Measurements from ENCODE around the gene GNPDA1. TPM values are rescaled to one million over a fixed set of nuclear protein-coding genes. Genes with fewer than 3 reads are reported as not detected.

The GNPDA1 gene
- total RNA-seq, 1 donor from 2014 or later: 76.8 TPM

DNA sequence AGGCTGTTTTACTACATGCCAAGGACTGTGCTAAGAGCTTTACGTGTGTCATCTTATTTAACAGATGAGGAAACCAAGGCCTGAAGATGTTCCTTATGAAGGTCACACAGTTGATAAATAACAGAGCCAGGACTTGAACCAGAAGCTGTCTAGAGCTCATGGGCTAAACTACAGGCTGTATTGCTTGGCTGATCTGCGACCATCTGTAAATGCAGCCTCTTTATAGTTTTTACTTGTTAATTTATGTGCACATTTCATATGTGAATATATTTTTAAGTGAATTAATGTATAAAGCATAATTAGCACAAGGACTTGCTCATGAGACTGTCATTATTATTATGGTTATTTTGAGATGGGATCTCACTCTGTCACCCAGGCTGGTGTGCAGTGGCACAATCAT, 19.3 kb upstream of the GNPDA1 start:
- Mint-ChIP-seq H3K4me3 (no peak overlapping the region), H3K27me3 (ENCODE audit: low read depth) (no peaks in the 10 kb centered on the region), H3K9me3 (no peaks in the 10 kb centered on the region), H3K4me1 (no peaks in the 10 kb centered on the region), H3K36me3 (ENCODE audit: low read depth) (no peaks in the 10 kb centered on the region), H3K27ac (ENCODE audit: unreplicated experiment) (no peak overlapping the region)
- no peak for DNase-seq (ENCODE audit: low read depth, low spot score)
- TF ChIP-seq, protein P1, sequence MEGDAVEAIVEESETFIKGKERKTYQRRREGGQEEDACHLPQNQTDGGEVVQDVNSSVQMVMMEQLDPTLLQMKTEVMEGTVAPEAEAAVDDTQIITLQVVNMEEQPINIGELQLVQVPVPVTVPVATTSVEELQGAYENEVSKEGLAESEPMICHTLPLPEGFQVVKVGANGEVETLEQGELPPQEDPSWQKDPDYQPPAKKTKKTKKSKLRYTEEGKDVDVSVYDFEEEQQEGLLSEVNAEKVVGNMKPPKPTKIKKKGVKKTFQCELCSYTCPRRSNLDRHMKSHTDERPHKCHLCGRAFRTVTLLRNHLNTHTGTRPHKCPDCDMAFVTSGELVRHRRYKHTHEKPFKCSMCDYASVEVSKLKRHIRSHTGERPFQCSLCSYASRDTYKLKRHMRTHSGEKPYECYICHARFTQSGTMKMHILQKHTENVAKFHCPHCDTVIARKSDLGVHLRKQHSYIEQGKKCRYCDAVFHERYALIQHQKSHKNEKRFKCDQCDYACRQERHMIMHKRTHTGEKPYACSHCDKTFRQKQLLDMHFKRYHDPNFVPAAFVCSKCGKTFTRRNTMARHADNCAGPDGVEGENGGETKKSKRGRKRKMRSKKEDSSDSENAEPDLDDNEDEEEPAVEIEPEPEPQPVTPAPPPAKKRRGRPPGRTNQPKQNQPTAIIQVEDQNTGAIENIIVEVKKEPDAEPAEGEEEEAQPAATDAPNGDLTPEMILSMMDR (conservative IDR thresholded peaks at IDR 0.05): no peak

DNA sequence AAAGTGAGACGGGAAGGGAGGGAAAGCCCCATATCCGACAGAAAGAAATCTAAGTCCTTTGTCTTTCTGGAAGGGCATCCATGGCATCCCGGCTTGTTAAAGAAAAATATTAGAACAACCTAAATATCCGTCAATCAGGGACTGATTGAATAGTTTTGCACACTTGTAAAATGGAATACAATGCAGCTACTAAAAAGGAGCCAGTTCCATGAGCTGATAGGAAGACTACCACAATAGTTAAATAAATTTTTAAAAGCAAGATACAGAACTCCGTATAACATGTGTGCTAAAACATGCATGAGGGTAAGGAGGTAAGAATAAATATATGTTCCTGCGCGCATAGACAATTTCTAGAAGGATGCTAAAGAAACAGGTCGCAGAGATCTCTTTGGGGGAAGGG, 12.8 kb upstream of the GNPDA1 start:
- Mint-ChIP-seq H3K27me3 (ENCODE audit: low read depth) (peaks cover 3% of the 10 kb centered on the region), H3K27ac (ENCODE audit: unreplicated experiment) (no peak overlapping the region)

DNA sequence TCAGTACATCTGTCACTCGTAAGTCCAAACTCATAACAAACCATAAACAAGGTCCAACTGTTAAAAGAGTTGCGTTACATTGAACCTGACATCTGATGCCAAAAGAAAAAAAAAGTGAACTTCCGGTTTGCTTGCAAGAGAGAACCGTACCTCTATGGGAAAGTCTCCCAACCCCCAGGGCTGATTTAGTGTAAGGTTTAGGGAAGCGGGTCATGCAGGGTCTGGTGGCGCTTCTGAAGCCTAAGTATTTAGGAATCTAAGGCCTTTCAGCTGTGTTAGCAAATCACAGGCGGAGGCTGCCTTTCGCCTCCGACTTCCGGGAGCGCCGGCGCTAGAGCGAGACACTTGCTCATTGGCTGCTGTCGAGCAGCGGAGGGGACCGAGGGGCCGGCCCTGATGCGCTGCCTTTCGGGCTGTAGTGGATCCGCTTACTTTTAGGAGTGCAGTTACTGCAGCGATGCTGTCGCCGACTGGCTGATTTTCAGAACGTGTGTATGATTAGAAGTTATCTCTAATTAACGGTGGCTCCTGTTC, 12.0 kb upstream of the GNPDA1 start:
- H3K9me3 Mint-ChIP-seq: peaks cover 5% of the 10 kb centered on the region
- DNase-seq (ENCODE audit: low read depth, low spot score): peak; percentile 70
- peaks cover 18% of the 10 kb centered on the region for H3K4me1 Mint-ChIP-seq
- no peaks in the 10 kb centered on the region for H3K36me3 Mint-ChIP-seq (ENCODE audit: low read depth)
- H3K27ac Mint-ChIP-seq (ENCODE audit: unreplicated experiment): peak overlapping the region; percentile 94
- peak overlapping the region; percentile 89 for H3K4me3 Mint-ChIP-seq
- TF ChIP-seq, protein P1 (conservative IDR thresholded peaks at IDR 0.05): no peak
- H3K27me3 Mint-ChIP-seq (ENCODE audit: low read depth): peaks cover 3% of the 10 kb centered on the region

More for the DNA sequence above, 12.8 kb upstream of the GNPDA1 start:
- no peak for DNase-seq (ENCODE audit: low read depth, low spot score)
- TF ChIP-seq, protein P1 (conservative IDR thresholded peaks at IDR 0.05): no peak
- Mint-ChIP-seq H3K4me1 (peaks cover 18% of the 10 kb centered on the region), H3K4me3 (peak overlapping the region; percentile 89), H3K36me3 (ENCODE audit: low read depth) (no peaks in the 10 kb centered on the region), H3K9me3 (no peaks in the 10 kb centered on the region)

DNA sequence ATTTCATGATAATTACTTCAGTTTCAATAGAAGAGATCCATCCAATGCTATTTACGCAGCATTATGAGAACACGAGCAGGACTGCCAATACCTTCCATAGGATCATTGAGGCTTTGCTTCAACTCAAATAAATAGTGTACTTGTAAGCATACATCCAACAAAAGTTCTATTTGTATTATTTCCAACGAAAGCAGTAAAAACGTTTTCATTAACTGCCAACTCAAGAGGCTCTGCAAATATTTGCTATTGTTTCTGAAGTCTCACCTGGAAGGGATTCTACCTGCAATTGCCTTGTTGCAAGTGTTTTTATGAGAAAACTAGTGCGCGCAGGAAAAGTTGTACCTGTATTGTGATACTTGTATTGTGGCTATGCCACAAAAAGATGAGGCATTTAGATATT, 11.0 kb upstream of the GNPDA1 start:
- TF ChIP-seq, protein P1 (conservative IDR thresholded peaks at IDR 0.05): no peak
- Mint-ChIP-seq H3K4me1 (peaks cover 18% of the 10 kb centered on the region), H3K9me3 (peaks cover 5% of the 10 kb centered on the region), H3K27ac (ENCODE audit: unreplicated experiment) (no peak overlapping the region), H3K4me3 (peak overlapping the region; percentile 89), H3K27me3 (ENCODE audit: low read depth) (peaks cover 3% of the 10 kb centered on the region), H3K36me3 (ENCODE audit: low read depth) (no peaks in the 10 kb centered on the region)
- DNase-seq (ENCODE audit: low read depth, low spot score): no peak

DNA sequence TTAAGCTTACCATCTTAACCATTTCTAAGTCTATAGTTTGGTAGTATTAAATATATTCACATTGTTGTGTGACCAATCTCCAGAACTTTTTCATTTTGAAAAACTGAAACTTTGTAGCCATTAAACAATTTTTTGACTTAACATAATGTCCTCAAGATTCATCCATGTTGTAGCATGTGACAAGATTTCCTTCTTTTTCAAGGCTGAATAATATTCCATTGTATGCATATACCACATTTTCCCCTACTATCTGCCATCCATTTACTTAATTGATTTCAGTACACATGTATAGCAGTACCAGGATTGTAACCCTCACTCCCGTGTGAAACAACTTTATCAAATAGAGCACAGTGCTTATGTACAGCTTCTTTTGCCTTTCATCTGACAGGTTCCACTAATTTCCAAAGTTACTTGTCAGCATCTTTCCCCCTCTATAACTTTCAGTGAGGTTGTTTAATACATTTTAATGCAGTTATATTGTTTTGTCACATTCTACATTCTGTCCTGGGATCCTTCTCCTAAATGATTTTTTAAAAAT, 7.4 kb upstream of the GNPDA1 start:
- peaks cover 5% of the 10 kb centered on the region for H3K9me3 Mint-ChIP-seq
- no peak overlapping the region for H3K4me3 Mint-ChIP-seq
- TF ChIP-seq, protein P1 (conservative IDR thresholded peaks at IDR 0.05): no peak
- H3K27ac Mint-ChIP-seq (ENCODE audit: unreplicated experiment): no peak overlapping the region
- DNase-seq (ENCODE audit: low read depth, low spot score): no peak
- peaks cover 13% of the 10 kb centered on the region for H3K4me1 Mint-ChIP-seq
- no peaks in the 10 kb centered on the region for H3K36me3 Mint-ChIP-seq (ENCODE audit: low read depth)
- H3K27me3 Mint-ChIP-seq (ENCODE audit: low read depth): peaks cover 3% of the 10 kb centered on the region

Data from neural crest cell (in vitro differentiated cells).